Testis (tissue), 2 donors: Measurements from ENCODE around the gene OR4C5.
"Not testable (repeated sequence)": the region's sequence is repeated elsewhere in the genome, so short reads cannot be mapped to it uniquely, and the experiment has no call there.

Source experiments
- POLR2A ChIP-seq: fragments of 450-650 bp; IDR thresholded peaks from one replicate; pipeline ENCODE4 v1.6.1; 2017; ENCODE audit warnings: antibody characterized with exemption, mild to moderate bottlenecking, moderate library complexity
- TF ChIP-seq, protein P1 (sequence below), 3 experiments: fragments of 450-650 bp in 2 of 3; fragments of 200-600 bp in 1 of 3; sonication (generic) in 1 of 3; IDR thresholded peaks; one replicate each; pipeline ENCODE4 v1.5.1; 2016 to 2019; ENCODE audit warnings: antibody characterized with exemption in 3 of 3, mild to moderate bottlenecking in 2 of 3, moderate library complexity in 1 of 3

DNA sequence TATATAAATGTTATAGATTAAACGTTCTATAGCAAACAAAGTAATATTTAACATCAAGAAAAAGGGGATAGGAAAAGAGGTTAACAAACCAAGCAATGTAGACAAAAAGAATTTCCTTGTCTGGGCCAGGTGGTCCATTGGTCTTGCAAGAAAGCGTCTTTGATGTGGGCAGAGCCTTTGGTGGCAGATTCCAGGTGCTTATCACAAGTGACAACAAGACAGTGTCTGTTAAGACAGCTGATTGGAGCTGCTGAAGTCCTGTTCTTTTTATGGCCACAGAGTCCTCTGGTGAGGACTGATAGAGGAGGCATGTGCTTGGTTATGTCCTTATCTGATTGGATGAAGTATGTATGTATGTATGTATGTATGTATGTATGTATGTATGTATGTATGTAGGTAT, 5.0 kb downstream of the OR4C5 start:
- not testable (repeated sequence) for TF ChIP-seq POLR2A
- TF ChIP-seq, protein P1, sequence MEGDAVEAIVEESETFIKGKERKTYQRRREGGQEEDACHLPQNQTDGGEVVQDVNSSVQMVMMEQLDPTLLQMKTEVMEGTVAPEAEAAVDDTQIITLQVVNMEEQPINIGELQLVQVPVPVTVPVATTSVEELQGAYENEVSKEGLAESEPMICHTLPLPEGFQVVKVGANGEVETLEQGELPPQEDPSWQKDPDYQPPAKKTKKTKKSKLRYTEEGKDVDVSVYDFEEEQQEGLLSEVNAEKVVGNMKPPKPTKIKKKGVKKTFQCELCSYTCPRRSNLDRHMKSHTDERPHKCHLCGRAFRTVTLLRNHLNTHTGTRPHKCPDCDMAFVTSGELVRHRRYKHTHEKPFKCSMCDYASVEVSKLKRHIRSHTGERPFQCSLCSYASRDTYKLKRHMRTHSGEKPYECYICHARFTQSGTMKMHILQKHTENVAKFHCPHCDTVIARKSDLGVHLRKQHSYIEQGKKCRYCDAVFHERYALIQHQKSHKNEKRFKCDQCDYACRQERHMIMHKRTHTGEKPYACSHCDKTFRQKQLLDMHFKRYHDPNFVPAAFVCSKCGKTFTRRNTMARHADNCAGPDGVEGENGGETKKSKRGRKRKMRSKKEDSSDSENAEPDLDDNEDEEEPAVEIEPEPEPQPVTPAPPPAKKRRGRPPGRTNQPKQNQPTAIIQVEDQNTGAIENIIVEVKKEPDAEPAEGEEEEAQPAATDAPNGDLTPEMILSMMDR (IDR thresholded peaks at IDR 0.05), result not testable (repeated sequence)
